GM12864 (cell line): ENCODE results near the gene NCF2.
A peak's percentile ranks its signal among the peaks of the same experiment; 100 is the strongest.

Experiments
- DNase-seq: peaks from one replicate; pipeline ENCODE4 v3.0.0-alpha.2; 2011; ENCODE audit warnings: low read depth
- H3K4me3 ChIP-seq: 2 replicates; pipeline ENCODE4 v1.5.1; 2011; ENCODE audit warnings: mild to moderate bottlenecking, low read depth, low read length, control low read depth
- CTCF ChIP-seq: IDR thresholded peaks from 2 replicates; pipeline ENCODE4 v1.5.1; 2011; ENCODE audit warnings: low read depth, mild to moderate bottlenecking, moderate library complexity, low read length, control low read depth, inconsistent platforms; ENCODE audit errors: missing control alignments

NCF2 gene

GRCh38 chr1:183611021-183611420 lies 20.8 kb upstream of the NCF2 start:
- no peak for DNase-seq
- TF ChIP-seq CTCF: no peak
- no peak overlapping the region for H3K4me3 ChIP-seq

DNA sequence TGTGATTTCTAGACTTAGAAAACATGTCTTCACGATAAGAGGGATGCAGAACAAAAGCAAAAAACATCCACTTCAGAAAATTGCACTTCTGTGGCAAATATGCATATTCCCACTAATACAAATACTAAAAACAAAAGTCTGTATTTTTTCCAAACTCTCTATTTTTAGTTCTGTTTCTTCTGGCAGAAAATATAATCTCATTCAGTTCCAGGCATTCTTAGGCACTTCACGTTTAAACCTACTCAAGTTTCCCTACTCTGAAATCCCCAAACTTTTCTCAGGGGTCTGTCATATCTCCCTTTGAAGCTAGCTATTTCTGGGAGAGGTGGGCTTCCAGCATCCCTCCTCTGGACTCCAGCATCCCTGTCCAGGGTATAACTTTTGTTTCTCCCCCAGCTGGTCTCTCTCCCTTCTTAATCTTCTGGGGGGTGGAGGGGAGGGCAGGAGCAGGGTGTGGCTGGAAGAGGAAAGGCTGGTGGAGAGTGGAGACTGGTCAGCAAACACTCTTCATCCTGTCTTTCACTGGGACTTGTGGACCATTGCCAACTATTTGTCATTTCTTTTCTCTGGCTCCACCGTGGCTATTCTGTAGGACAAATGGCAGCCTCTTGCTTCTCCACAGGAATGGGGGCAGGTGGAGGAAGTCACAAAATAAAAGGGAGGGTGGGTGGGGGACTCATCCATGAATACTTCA lies 19.6 kb upstream of the NCF2 start:
- no peak for TF ChIP-seq CTCF
- no peak overlapping the region for H3K4me3 ChIP-seq
- DNase-seq: no peak

GRCh38 chr1:183609313-183609712 lies 19.1 kb upstream of the NCF2 start:
- no peak for DNase-seq
- TF ChIP-seq CTCF: peak; percentile 69
- H3K4me3 ChIP-seq: no peak overlapping the region

DNA sequence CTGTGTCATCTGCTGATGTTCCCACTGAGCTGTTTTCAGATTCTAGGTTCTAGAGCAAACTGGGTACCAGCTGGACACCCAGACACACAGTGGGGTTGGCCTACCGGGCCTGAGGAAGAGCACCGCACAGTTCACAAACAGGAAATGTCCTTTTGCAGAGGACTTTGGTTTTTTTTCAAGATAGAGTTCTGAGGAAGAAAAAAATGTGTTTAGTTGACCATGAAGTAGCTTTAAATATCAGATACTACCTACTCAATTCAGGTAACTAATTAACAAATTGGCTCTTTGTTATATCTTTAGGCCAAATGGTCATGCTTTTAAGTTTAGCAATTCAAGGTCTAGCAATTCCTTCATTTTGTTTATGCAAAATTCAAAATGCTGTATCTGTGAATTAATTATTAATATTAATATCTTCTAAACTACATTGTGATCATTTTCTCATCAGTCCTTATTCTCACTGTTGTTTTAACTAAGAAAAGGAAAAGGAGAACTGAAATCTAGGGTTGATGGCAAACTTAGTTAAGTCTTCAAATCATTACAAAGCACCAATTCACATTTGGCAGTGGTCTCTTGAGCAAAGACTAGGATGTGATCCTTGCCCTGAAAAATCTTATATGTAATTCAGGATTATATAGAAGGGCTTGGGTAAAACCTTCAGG lies 17.2 kb upstream of the NCF2 start:
- H3K4me3 ChIP-seq: no peak overlapping the region
- DNase-seq: no peak
- TF ChIP-seq CTCF: no peak

DNA sequence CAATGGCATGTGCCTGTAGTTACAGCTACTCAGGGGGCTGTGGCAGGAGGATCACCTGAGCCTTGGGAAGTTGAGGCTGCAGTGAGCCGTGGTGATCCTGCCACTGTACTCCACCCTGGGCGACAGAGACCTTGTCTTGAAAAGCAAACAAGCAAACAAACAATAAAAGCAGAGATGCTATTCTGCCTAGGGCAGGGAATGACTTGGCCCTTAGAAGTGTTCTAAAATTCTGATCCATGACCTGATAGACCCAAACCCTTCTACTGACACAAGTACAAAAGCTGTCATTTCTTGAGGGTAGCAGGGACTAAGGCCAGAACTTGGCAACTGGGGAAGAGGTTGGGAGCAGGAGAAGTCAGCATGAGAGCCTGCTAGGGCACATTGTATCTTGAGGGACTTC lies 15.6 kb upstream of the NCF2 start:
- TF ChIP-seq CTCF: no peak
- no peak overlapping the region for H3K4me3 ChIP-seq
- DNase-seq: no peak

GRCh38 chr1:183604815-183605214 lies 14.6 kb upstream of the NCF2 start:
- peak; percentile 73 for DNase-seq
- H3K4me3 ChIP-seq: peak overlapping the region; percentile 32
- no peak for TF ChIP-seq CTCF
